WTC11 (cell line): Measurements from ENCODE around the gene SCO2.

Source experiments
- CTCF ChIP-seq: fragments of 200-600 bp; IDR thresholded peaks from 2 replicates; pipeline ENCODE4 v1.8.0; 2022; ENCODE audit warnings: antibody characterized with exemption
- IRF2 ChIP-seq: sonication (generic); formaldehyde crosslinking; IDR thresholded peaks from 2 replicates; pipeline ENCODE4 v1.8.0; 2022; ENCODE audit warnings: low read depth, missing genetic modification reagents, borderline replicate concordance
- MLX ChIP-seq: sonication (generic); formaldehyde crosslinking; IDR thresholded peaks from 2 replicates; pipeline ENCODE4 v1.8.1; 2023; ENCODE audit warnings: mild to moderate bottlenecking, missing genetic modification reagents, moderate library complexity

GRCh38 chr22:50548040-50548920 lies 22.9 kb upstream of the SCO2 start:
- TF ChIP-seq MLX (CRISPR knock-in tag), result no peak
- no peak for TF ChIP-seq CTCF
- TF ChIP-seq IRF2 (CRISPR knock-in tag), result no peak
